OCI-LY7 (cell line): ENCODE data around the gene CST6. TPM values are rescaled to one million over a fixed set of nuclear protein-coding genes. Genes with fewer than 3 reads are reported as not detected.

Source experiments
- BruUV-seq: library from RNA; stranded (reverse); fragments of 400-500 nt; replicated peaks from 2 replicates; lab custom pipeline; 2021; lab: Mats Ljungman, UMichigan
- CTCF ChIA-PET: fragments of 300-600 bp; sonication (Branson Sonifier 250); formaldehyde crosslinking; loops from one replicate; lab custom pipeline; 2022; ENCODE audit warnings: antibody characterized with exemption; ENCODE audit not compliant: unreplicated experiment; lab: Charles Lee
- POLR2A ChIA-PET: fragments of 300-600 bp; sonication (Branson Sonifier 250); formaldehyde crosslinking; loops from one replicate; lab custom pipeline; 2022; ENCODE audit warnings: antibody characterized with exemption; lab: Charles Lee
- DNase-seq: peaks from one replicate; pipeline ENCODE4 v3.0.0-alpha.2; 2015; ENCODE audit warnings: low spot score
- H2AFZ ChIP-seq: fragments of 200-600 bp; sonication (generic), shearing (Covaris generic); 2 replicates; pipeline ENCODE4 v1.6.1; 2014; ENCODE audit warnings: mild to moderate bottlenecking, antibody characterized with exemption, low read length, moderate library complexity
- H3K27ac ChIP-seq: fragments of 200-600 bp; sonication (generic); 2 replicates; pipeline ENCODE4 v1.5.1; 2014; ENCODE audit warnings: mixed run types, low read depth, mild to moderate bottlenecking, moderate library complexity, low read length, inconsistent platforms; ENCODE audit not compliant: poor library complexity, severe bottlenecking
- H3K36me3 ChIP-seq: fragments of 200-600 bp; sonication (generic); 2 replicates; pipeline ENCODE4 v1.6.1; 2014; ENCODE audit warnings: mild to moderate bottlenecking, antibody characterized with exemption, low read length, moderate library complexity, mixed read lengths; ENCODE audit not compliant: insufficient read depth
- H3K4me1 ChIP-seq: fragments of 200-600 bp; sonication (generic); 2 replicates; pipeline ENCODE4 v1.5.1; 2014; ENCODE audit warnings: mild to moderate bottlenecking, low read length; ENCODE audit not compliant: insufficient read depth, poor library complexity, severe bottlenecking
- H3K4me2 ChIP-seq: fragments of 200-600 bp; sonication (generic); 2 replicates; pipeline ENCODE4 v1.6.1; 2014; ENCODE audit warnings: mild to moderate bottlenecking, low read length
- H3K4me3 ChIP-seq: fragments of 200-600 bp; sonication (generic); 2 replicates; pipeline ENCODE4 v1.5.1; 2014; ENCODE audit warnings: mild to moderate bottlenecking, low read depth, low read length; ENCODE audit not compliant: poor library complexity, severe bottlenecking
- H3K79me2 ChIP-seq: fragments of 200-600 bp; sonication (generic); 2 replicates; pipeline ENCODE4 v1.6.1; 2016; ENCODE audit warnings: low read depth, mild to moderate bottlenecking, low read length, moderate library complexity, mixed read lengths; ENCODE audit not compliant: insufficient read depth
- H3K9me2 ChIP-seq: fragments of 200-600 bp; sonication (generic); 2 replicates; pipeline ENCODE4 v1.6.1; 2016; ENCODE audit warnings: mild to moderate bottlenecking, low read length, mixed read lengths; ENCODE audit not compliant: insufficient read depth
- H3K9me3 ChIP-seq: fragments of 200-600 bp; sonication (generic); 2 replicates; pipeline ENCODE4 v1.6.1; 2014; ENCODE audit warnings: mild to moderate bottlenecking, mixed run types, low read length, mixed read lengths
- H4K20me1 ChIP-seq: fragments of 200-600 bp; sonication (generic); 2 replicates; pipeline ENCODE4 v1.6.1; 2014; ENCODE audit warnings: mild to moderate bottlenecking, antibody characterized with exemption, low read length, moderate library complexity, mixed read lengths; ENCODE audit not compliant: insufficient read depth
- CTCF ChIP-seq: fragments of 200-600 bp; sonication (generic); conservative IDR thresholded peaks from 2 replicates; pipeline ENCODE4 v1.5.1; 2014; ENCODE audit warnings: mild to moderate bottlenecking, antibody characterized with exemption, low read length, moderate library complexity, mixed read lengths
- EZH2phosphoT487 ChIP-seq: fragments of 200-600 bp; sonication (generic); IDR thresholded peaks from 2 replicates; pipeline ENCODE4 v1.6.1; 2018; ENCODE audit warnings: low read depth, borderline replicate concordance, mild to moderate bottlenecking, mixed run types, antibody characterized with exemption, low read length, moderate library complexity, mixed read lengths
- intact Hi-C: fragments of 100-400 bp; cut with micrococcal nuclease; formaldehyde crosslinking; loops from one replicate; pipeline ENCODE4 v1.10.0; 2022; ENCODE audit not compliant: unreplicated experiment
- total RNA-seq, 2 experiments: library from RNA; depleted of rRNA in 1 of 2; stranded (reverse); fragments of >200 nt in 1 of 2; shearing (Covaris generic) in 1 of 2; gene quantifications; 2 replicates each; pipeline ENCODE4 v1.2.3, GENCODE V29; 2014 to 2022

The CST6 gene
- total RNA-seq, 2 experiments from 2014 or later = not detected

GRCh38 chr11:66011239-66011784 lies 496 bp upstream of the CST6 start:
- Histone ChIP-seq H3K9me2 (no peaks in the 10 kb centered on the region), H3K36me3 (peaks cover 2% of the 10 kb centered on the region; the same call in 1 of the 2 replicates), H3K4me2 (no peak overlapping the region), H3K4me1 (no peaks in the 10 kb centered on the region), H3K79me2 (no peaks in the 10 kb centered on the region), H2AFZ (no peak overlapping the region), H3K27ac (no peak overlapping the region), H4K20me1 (no peaks in the 10 kb centered on the region), H3K9me3 (no peaks in the 10 kb centered on the region), H3K4me3 (no peak overlapping the region)
- DNase-seq = no peak
- ChIA-PET CTCF (interaction anchor here (0.6 kb wide), 1 partner anchor 366 kb away, joined by 10 read pairs; no protein-coding TSS in a partner anchor), POLR2A (no interaction called here)
- BruUV-seq = no TSS peak
- TF ChIP-seq EZH2phosphoT487 (no peak), CTCF (no peak)
- intact Hi-C loops = no loop called here

GRCh38 chr11:66012371-66012945 lies 650 bp downstream of the CST6 start:
- intact Hi-C loops = no loop called here
- Histone ChIP-seq H3K9me2 (no peaks in the 10 kb centered on the region), H3K4me3 (no peak overlapping the region), H2AFZ (no peak overlapping the region), H3K4me1 (no peaks in the 10 kb centered on the region), H3K9me3 (no peaks in the 10 kb centered on the region), H4K20me1 (no peaks in the 10 kb centered on the region), H3K36me3 (no peaks in the 10 kb centered on the region), H3K27ac (no peak overlapping the region), H3K4me2 (no peak overlapping the region), H3K79me2 (no peaks in the 10 kb centered on the region)
- ChIA-PET POLR2A (no interaction called here), CTCF (no interaction called here)
- TF ChIP-seq EZH2phosphoT487 = no peak
- no peak for TF ChIP-seq CTCF
- no TSS peak for BruUV-seq
- no peak for DNase-seq

- no peaks in the 10 kb centered on the region for H3K4me1 ChIP-seq
- intact Hi-C loops = no loop called here
Observed at GRCh38 chr11:66012946-66013761, 1.3 kb downstream of the CST6 start.

More at GRCh38 chr11:66012946-66013761, 1.3 kb downstream of the CST6 start:
- DNase-seq = no peak
- no peak overlapping the region for H2AFZ ChIP-seq
- ChIA-PET CTCF (no interaction called here), POLR2A (no interaction called here)
- H3K4me2 ChIP-seq = no peak overlapping the region
- H3K79me2 ChIP-seq = no peaks in the 10 kb centered on the region
- no peaks in the 10 kb centered on the region for H4K20me1 ChIP-seq
- TF ChIP-seq EZH2phosphoT487 (no peak), CTCF (no peak)
- H3K27ac ChIP-seq = no peak overlapping the region
- no peaks in the 10 kb centered on the region for H3K36me3 ChIP-seq
- no peaks in the 10 kb centered on the region for H3K9me2 ChIP-seq
- no peaks in the 10 kb centered on the region for H3K9me3 ChIP-seq
- no peak overlapping the region for H3K4me3 ChIP-seq
- BruUV-seq = no TSS peak
